NCI-H2107 treated with DMSO at 0.1 percent for 48 hours (cell line): ENCODE results near the gene EML4.
"Not testable (repeated sequence)": the region's sequence is repeated elsewhere in the genome, so short reads cannot be mapped to it uniquely, and the experiment has no call there.

Experiments used
- DNase-seq: peaks from one replicate; lab custom pipeline; 2025; ENCODE audit not compliant: unreplicated experiment; lab: John Stamatoyannopoulos, UW

EML4 gene

GRCh38 chr2:42372474-42373200 lies 203.5 kb downstream of the EML4 start:
- DNase-seq, result no peak

GRCh38 chr2:42376758-42377157 lies 207.6 kb downstream of the EML4 start:
- no peak for DNase-seq

- DNase-seq, result no peak
These were observed 209.3 kb downstream of the EML4 start for GRCh38 chr2:42378415-42378814.

GRCh38 chr2:42380026-42380425 lies 210.9 kb downstream of the EML4 start:
- not testable (repeated sequence) for DNase-seq

GRCh38 chr2:42382144-42382543 lies 213.0 kb downstream of the EML4 start:
- no peak for DNase-seq
